Measurements from ENCODE around the gene SGCG. TPM values are rescaled to one million over a fixed set of nuclear protein-coding genes. Genes with fewer than 3 reads are reported as not detected.
"Not testable (repeated sequence)": the region's sequence is repeated elsewhere in the genome, so short reads cannot be mapped to it uniquely, and the experiment has no call there.

The SGCG gene
- total RNA-seq, 1 donor from 2014 or later, result 9.8 TPM

- Histone ChIP-seq H3K27me3 (ENCODE audit: control insufficient read depth, insufficient read depth, low read length) (no peaks in the 10 kb centered on the region), H3K36me3 (ENCODE audit: control insufficient read depth, insufficient read depth, low read length) (no peaks in the 10 kb centered on the region), H3K4me3 (ENCODE audit: low read depth, low read length) (no peak overlapping the region)
- no peak for DNase-seq (ENCODE audit: low read depth)
- TF ChIP-seq CTCF (IDR thresholded peaks at IDR 0.05; ENCODE audit: insufficient read depth, low read length, poor library complexity, severe bottlenecking), result no peak
Measured at GRCh38 chr13:23212671-23213070, 31.9 kb downstream of the SGCG start.

DNA sequence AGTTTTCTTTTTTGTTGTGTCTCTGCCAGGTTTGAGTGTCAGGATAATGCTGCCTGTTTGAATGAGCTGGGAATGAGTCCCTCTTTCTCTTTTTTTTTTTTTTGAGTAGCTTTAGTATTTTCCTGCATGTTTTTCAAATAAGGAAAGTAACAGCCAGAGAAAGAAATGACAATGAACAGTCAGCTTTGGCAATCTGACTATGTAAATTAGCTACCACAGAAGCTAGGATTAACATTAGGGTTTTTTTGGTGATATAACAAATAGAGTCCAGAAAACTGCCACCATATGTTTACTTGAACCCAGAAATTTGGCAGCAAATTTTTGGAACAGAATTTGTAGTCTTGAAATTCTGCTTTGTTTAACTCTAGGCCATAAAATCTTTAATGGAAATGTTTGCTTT lies 50.5 kb downstream of the SGCG start:
- Histone ChIP-seq H3K27me3 (ENCODE audit: control insufficient read depth, insufficient read depth, low read length) (no peaks in the 10 kb centered on the region), H3K36me3 (ENCODE audit: control insufficient read depth, insufficient read depth, low read length) (no peaks in the 10 kb centered on the region), H3K4me3 (ENCODE audit: low read depth, low read length) (no peak overlapping the region)
- no peak for TF ChIP-seq CTCF (IDR thresholded peaks at IDR 0.05; ENCODE audit: insufficient read depth, low read length, poor library complexity, severe bottlenecking)
- no peak for DNase-seq (ENCODE audit: low read depth)

DNA sequence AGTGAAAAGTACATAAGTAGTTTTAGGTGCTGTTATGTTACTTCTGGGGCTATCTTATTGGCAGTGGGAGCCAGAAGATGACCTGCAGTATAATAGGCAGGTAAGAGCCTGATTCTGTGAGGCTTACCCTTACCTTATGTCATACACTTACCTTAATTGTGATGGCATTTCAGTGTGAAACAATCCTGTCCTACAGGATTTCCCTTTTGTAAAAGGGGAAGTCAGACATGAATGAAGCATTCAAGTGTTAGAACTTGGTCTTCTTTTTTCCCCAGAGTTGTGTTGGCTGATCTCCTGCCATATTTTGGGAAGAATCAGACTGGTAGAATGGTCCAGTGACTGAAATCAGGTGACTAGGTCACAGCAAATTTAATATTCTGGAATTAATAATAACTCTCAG lies 55.2 kb downstream of the SGCG start:
- Histone ChIP-seq H3K36me3 (ENCODE audit: control insufficient read depth, insufficient read depth, low read length) (no peaks in the 10 kb centered on the region), H3K27me3 (ENCODE audit: control insufficient read depth, insufficient read depth, low read length) (no peaks in the 10 kb centered on the region), H3K4me3 (ENCODE audit: low read depth, low read length) (no peak overlapping the region)
- TF ChIP-seq CTCF (IDR thresholded peaks at IDR 0.05; ENCODE audit: insufficient read depth, low read length, poor library complexity, severe bottlenecking), result no peak
- no peak for DNase-seq (ENCODE audit: low read depth)

DNA sequence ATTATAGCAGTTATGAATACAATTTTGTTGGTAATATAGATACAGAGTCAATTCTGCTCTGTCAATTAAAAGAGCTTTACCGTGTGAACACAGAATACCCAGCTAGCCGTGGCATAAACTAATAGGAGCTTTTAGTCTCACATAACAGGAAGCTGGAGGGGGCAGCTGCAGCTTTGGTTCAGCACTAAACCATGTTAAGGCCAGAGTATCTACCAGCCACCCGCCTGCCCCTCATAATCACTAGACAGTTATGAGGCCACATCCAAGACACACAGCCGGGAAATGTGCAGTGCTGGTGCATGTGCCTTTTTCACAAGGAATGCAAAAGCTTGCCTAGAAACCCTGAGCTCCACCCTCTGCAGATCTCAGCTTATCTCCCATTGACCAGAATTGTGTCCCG lies 62.3 kb downstream of the SGCG start:
- TF ChIP-seq CTCF (IDR thresholded peaks at IDR 0.05; ENCODE audit: insufficient read depth, low read length, poor library complexity, severe bottlenecking), result no peak
- H3K4me3 ChIP-seq (ENCODE audit: low read depth, low read length), result no peak overlapping the region

GRCh38 chr13:23248410-23248809 lies 67.6 kb downstream of the SGCG start:
- H3K4me3 ChIP-seq (ENCODE audit: low read depth, low read length); DNase-seq (ENCODE audit: low read depth); H3K27me3 ChIP-seq (ENCODE audit: control insufficient read depth, insufficient read depth, low read length); H3K36me3 ChIP-seq (ENCODE audit: control insufficient read depth, insufficient read depth, low read length): not testable (repeated sequence)

More for the DNA sequence above, 62.3 kb downstream of the SGCG start:
- Histone ChIP-seq H3K36me3 (ENCODE audit: control insufficient read depth, insufficient read depth, low read length) (no peaks in the 10 kb centered on the region), H3K27me3 (ENCODE audit: control insufficient read depth, insufficient read depth, low read length) (no peaks in the 10 kb centered on the region)
- DNase-seq (ENCODE audit: low read depth), result no peak

GRCh38 chr13:23254506-23254905 lies 73.7 kb downstream of the SGCG start:
- DNase-seq (ENCODE audit: low read depth), result no peak
- Histone ChIP-seq H3K4me3 (ENCODE audit: low read depth, low read length) (no peak overlapping the region), H3K36me3 (ENCODE audit: control insufficient read depth, insufficient read depth, low read length) (no peaks in the 10 kb centered on the region), H3K27me3 (ENCODE audit: control insufficient read depth, insufficient read depth, low read length) (no peaks in the 10 kb centered on the region)
- no peak for TF ChIP-seq CTCF (IDR thresholded peaks at IDR 0.05; ENCODE audit: insufficient read depth, low read length, poor library complexity, severe bottlenecking)

Measured in kidney epithelial cell (primary cell).